Anterior cingulate cortex (tissue), 58 donors: ENCODE data around the gene CLBA1.
"Not testable (repeated sequence)": the region's sequence is repeated elsewhere in the genome, so short reads cannot be mapped to it uniquely, and the experiment has no call there.

Experiments used
- DNase-seq, 58 donors: peaks; one replicate each; lab custom pipeline; 2025; lab: John Stamatoyannopoulos, UW

CLBA1 gene

GRCh38 chr14:104985675-104986486 lies at the start of gene CLBA1:
CLBA1 (plus strand) TSS chr14:104985788; CDS start chr14:104986432, 644 bp downstream.
- peak in 55 of 58 donors; percentile 35 to 92 (median 80) for DNase-seq

- no peak for DNase-seq
These were observed 49.6 kb upstream of the CLBA1 start for GRCh38 chr14:104935955-104936354.

- DNase-seq: no peak
These were observed 49.0 kb upstream of the CLBA1 start for GRCh38 chr14:104936361-104937155.

GRCh38 chr14:104937161-104937560 lies 48.4 kb upstream of the CLBA1 start:
- no peak for DNase-seq

GRCh38 chr14:104937694-104938365 lies 47.8 kb upstream of the CLBA1 start:
- DNase-seq: no peak

GRCh38 chr14:104938436-104938835 lies 47.2 kb upstream of the CLBA1 start:
- DNase-seq: no peak

- no peak for DNase-seq
These were observed 46.6 kb upstream of the CLBA1 start for GRCh38 chr14:104938960-104939359.

GRCh38 chr14:104939666-104940410 lies 45.8 kb upstream of the CLBA1 start:
- no peak for DNase-seq

- no peak for DNase-seq
These were observed 45.0 kb upstream of the CLBA1 start for GRCh38 chr14:104940526-104941150.

- DNase-seq: no peak
These were observed 43.9 kb upstream of the CLBA1 start for GRCh38 chr14:104941508-104942365.

- DNase-seq: no peak
These were observed 43.0 kb upstream of the CLBA1 start for GRCh38 chr14:104942586-104942985.

- DNase-seq: not testable (repeated sequence)
These were observed 42.2 kb upstream of the CLBA1 start for GRCh38 chr14:104943216-104944015.

- DNase-seq: not testable (repeated sequence)
These were observed 41.6 kb upstream of the CLBA1 start for GRCh38 chr14:104944016-104944308.

GRCh38 chr14:104944436-104945205 lies 41.0 kb upstream of the CLBA1 start:
- DNase-seq: not testable (repeated sequence)

- DNase-seq: not testable (repeated sequence)
These were observed 40.3 kb upstream of the CLBA1 start for GRCh38 chr14:104945266-104945665.

- not testable (repeated sequence) for DNase-seq
These were observed 39.3 kb upstream of the CLBA1 start for GRCh38 chr14:104945986-104946965.
